ENCODE measurements around the gene MYF6.

Gene MYF6

GRCh38 chr12:80702889-80703805 lies 4.3 kb upstream of the MYF6 start:
- peak; percentile 74 for FAIRE-seq
- DNase-seq (ENCODE audit: extremely low spot score, insufficient read length, low read depth) = no peak

GRCh38 chr12:80704420-80704819 lies 3.0 kb upstream of the MYF6 start:
- DNase-seq (ENCODE audit: extremely low spot score, insufficient read length, low read depth) (no peak), FAIRE-seq (no peak)

DNA sequence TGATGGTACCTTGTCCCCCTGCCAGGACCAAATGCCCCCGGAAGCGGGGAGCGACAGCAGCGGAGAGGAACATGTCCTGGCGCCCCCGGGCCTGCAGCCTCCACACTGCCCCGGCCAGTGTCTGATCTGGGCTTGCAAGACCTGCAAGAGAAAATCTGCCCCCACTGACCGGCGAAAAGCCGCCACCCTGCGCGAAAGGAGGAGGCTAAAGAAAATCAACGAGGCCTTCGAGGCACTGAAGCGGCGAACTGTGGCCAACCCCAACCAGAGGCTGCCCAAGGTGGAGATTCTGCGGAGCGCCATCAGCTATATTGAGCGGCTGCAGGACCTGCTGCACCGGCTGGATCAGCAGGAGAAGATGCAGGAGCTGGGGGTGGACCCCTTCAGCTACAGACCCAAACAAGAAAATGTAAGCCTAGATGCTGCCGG lies 410 bp downstream of the MYF6 start:
- FAIRE-seq (no peak), DNase-seq (ENCODE audit: extremely low spot score, insufficient read length, low read depth) (no peak)

DNA sequence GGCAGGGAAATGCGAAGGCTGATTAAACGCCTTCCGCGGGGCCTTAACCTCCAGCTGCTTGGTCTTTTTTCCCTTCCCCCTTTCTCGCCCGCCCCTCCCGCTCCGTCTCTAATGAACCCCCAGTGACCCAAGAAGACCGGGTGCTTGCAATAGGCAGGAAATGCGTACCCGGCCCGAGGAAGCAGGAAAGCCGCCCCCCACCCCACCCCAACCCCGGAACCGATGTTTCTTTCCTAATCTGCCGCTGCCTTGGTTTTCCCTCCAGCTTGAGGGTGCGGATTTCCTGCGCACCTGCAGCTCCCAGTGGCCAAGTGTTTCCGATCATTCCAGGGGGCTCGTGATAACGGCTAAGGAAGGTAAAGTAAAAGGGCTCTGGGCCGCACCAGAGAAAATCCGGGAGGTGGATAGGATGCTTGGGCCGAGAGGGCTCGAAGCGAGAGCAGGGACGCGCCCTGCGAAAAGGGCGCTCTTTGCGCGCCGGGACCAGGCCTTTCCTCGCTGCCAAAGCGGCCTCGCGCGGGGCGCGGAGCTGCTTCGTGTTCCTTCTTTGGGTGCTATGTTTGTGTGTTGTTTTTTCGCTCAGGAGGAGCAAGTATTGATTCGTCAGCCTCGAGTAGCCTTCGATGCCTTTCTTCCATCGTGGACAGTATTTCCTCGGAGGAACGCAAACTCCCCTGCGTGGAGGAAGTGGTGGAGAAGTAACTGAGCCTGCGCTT lies 983 bp downstream of the MYF6 start:
- DNase-seq (ENCODE audit: extremely low spot score, insufficient read length, low read depth) (no peak), FAIRE-seq (no peak)

DNA sequence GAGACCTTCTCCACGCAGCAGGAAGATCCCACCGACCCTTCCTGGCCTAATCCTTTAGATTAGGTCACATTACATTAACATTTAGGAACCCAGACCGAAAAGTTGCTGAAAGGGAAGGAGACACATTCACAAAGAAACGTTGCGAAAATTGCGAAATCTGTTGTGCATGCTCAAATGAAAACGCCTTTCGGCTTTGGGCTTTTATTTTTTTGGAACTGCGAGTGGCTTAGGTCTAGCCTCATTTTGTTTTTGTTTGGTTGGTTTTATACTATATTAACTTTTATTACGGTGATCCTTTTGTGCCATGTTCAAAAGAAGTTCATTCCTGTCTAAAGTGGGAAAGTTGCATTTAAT lies 1.5 kb downstream of the MYF6 start:
- FAIRE-seq (no peak), DNase-seq (ENCODE audit: extremely low spot score, insufficient read length, low read depth) (no peak)

- DNase-seq (ENCODE audit: extremely low spot score, insufficient read length, low read depth) (no peak), FAIRE-seq (peak; percentile 9)
Measured at GRCh38 chr12:80709811-80710726, 2.6 kb downstream of the MYF6 start.

GRCh38 chr12:80710727-80711449 lies 3.5 kb downstream of the MYF6 start:
- FAIRE-seq (no peak), DNase-seq (ENCODE audit: extremely low spot score, insufficient read length, low read depth) (no peak)

- DNase-seq (ENCODE audit: extremely low spot score, insufficient read length, low read depth) (no peak), FAIRE-seq (no peak)
Measured at GRCh38 chr12:80711866-80712265, 4.4 kb downstream of the MYF6 start.

GRCh38 chr12:80712866-80713265 lies 5.4 kb downstream of the MYF6 start:
- DNase-seq (ENCODE audit: extremely low spot score, insufficient read length, low read depth) = no peak
- no peak for FAIRE-seq

- no peak for DNase-seq (ENCODE audit: extremely low spot score, insufficient read length, low read depth)
- no peak for FAIRE-seq
Measured at GRCh38 chr12:80713419-80713818, 6.0 kb downstream of the MYF6 start.

GRCh38 chr12:80714055-80714454 lies 6.6 kb downstream of the MYF6 start:
- DNase-seq (ENCODE audit: extremely low spot score, insufficient read length, low read depth) (no peak), FAIRE-seq (no peak)

DNA sequence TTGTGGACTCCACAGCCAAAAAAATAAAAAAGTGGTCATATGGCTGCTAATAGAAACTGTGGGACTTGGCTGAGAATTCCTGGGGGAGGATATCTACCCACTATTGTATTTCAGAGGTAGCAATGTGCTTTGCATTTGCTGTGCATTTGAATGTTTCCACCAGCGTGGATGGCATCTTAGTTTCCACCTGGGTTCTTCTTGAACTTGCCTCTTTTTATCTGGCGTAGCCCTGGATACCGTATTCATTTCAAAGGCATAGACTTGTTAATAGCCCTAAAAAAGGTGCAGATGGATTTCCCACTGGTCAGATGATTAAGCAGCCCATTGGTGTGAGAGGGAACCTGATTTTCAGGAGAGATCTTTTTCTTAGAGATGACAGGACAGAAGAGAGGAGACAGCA lies 7.4 kb downstream of the MYF6 start:
- no peak for FAIRE-seq
- no peak for DNase-seq (ENCODE audit: extremely low spot score, insufficient read length, low read depth)

GRCh38 chr12:80715713-80716249 lies 8.3 kb downstream of the MYF6 start:
- no peak for FAIRE-seq

DNA sequence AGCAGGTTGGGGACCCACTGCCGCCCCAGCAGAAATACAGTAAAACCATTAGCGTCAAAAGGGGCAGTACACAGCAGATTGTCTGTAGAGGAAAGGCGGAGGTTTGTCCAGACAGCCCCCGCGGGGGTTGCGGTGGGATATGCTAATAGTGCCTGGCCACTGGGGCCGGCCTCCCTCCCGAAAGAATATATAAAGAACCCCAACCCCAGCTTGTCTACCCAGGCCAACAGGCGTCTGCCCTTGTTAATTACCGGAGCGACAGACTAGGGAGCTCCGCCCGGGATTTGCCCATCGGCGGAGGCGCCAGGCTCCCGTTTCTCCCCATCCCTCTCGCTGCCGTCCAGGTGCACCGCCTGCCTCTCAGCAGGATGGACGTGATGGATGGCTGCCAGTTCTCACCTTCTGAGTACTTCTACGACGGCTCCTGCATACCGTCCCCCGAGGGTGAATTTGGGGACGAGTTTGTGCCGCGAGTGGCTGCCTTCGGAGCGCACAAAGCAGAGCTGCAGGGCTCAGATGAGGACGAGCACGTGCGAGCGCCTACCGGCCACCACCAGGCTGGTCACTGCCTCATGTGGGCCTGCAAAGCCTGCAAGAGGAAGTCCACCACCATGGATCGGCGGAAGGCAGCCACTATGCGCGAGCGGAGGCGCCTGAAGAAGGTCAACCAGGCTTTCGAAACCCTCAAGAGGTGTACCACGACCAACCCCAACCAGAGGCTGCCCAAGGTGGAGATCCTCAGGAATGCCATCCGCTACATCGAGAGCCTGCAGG lies 9.4 kb downstream of the MYF6 start, which contains the start of gene MYF5:
TSS of gene MYF5 (plus strand) at position 217 of the 774 bp plus-strand sequence. CDS start at position 369, 152 bp downstream.
- FAIRE-seq = no peak
- no peak for DNase-seq (ENCODE audit: extremely low spot score, insufficient read length, low read depth)

More at GRCh38 chr12:80715713-80716249, 8.3 kb downstream of the MYF6 start:
- no peak for DNase-seq (ENCODE audit: extremely low spot score, insufficient read length, low read depth)

DNA sequence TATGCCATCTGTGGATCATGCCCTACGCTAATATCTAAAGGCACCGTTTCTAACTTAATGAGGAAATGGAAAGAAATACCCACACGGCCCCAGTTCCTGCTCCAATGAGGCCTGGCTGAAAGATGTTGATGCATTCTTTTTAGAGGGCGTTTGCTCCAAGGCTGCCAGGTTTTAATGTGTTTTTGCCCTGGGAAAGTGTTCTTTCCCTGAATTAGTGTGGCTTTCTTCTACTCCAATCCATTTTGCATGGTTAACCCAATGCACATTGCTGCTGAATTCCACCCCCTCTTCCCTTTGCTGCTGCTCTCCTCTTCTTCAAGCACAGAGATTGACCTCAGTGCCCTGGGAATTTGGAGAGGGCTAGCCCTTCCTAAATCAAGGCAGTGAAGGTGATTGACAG lies 10.4 kb downstream of the MYF6 start:
- DNase-seq (ENCODE audit: extremely low spot score, insufficient read length, low read depth) (no peak), FAIRE-seq (no peak)

GRCh38 chr12:80720516-80720915 lies 13.1 kb downstream of the MYF6 start:
- DNase-seq (ENCODE audit: extremely low spot score, insufficient read length, low read depth) = no peak
- no peak for FAIRE-seq

DNA sequence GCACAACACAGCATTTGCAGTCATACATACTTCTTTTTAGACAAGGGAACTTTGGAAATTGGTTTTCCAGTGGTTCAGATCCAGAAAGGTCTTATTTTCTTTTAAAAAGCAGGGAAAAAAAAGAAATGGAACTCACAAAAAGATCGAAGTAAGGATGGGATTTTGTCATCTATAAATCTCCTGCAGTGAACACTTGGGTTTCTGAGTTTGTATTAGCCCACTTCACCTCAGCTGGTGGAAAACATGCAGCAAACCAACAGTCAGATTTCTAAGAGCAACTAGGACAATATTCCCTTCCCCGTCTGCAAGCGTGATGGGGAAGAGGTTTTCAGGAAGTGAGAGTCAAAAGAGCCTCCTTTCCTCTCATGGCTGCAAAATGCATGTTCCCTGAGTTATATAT lies 13.9 kb downstream of the MYF6 start:
- DNase-seq (ENCODE audit: extremely low spot score, insufficient read length, low read depth) (no peak), FAIRE-seq (no peak)

DNA sequence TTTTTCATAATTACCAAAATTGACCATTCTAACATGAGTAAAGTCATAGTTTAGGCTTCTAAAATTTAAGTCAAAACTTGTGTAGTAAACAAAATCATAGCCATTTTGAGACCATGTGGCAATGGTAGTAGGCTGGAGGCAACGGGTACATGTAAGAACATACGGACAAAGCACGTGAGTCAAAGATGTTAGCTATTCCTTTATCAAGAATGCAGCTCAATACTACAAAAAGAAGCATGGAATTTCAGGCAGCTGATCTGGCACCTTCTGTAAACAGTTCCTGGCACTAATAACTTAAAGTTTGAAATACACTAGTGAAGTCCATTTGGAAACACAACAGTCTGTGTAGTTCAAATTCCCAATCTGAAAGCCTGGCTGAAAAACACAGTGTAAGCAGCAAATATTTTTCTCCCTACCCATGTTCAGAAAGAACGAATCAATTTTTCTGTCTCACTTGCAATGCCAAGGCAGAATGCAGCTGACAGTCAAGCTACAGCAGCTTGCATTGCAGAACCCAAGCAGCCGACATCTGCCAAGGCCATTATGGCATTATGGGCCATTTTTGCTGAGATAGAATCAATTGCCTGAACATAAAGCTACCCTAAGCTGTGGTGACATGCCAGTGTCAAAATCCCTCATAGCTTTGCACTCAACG lies 38.5 kb downstream of the MYF6 start:
- FAIRE-seq (no peak), DNase-seq (ENCODE audit: extremely low spot score, insufficient read length, low read depth) (no peak)
